RWPE2 (cell line): ENCODE results near the gene MBOAT1.

Source experiments
- ATAC-seq: fragments of 200-7000 bp; cut with Tn5 transposase; 3 replicates; pipeline ENCODE4 v1.9.1; 2021; ENCODE audit warnings: low read depth
- DNase-seq: peaks from one replicate; pipeline ENCODE4 v3.0.0-alpha.2; 2020; ENCODE audit warnings: low spot score
- H3K27ac ChIP-seq: fragments of 450-650 bp; 2 replicates; pipeline ENCODE4 v1.5.1; 2017; ENCODE audit warnings: mild to moderate bottlenecking; ENCODE audit not compliant: poor library complexity, severe bottlenecking
- H3K27me3 ChIP-seq: fragments of 250-450 bp; sonication (Bioruptor Pico); 2 replicates; pipeline ENCODE4 v1.5.1; 2021; ENCODE audit warnings: mild to moderate bottlenecking, moderate library complexity; ENCODE audit not compliant: insufficient read depth, poor library complexity, severe bottlenecking
- H3K36me3 ChIP-seq: fragments of 250-450 bp; sonication (Bioruptor Pico); 2 replicates; pipeline ENCODE4 v1.5.1; 2020; ENCODE audit warnings: low read depth, mild to moderate bottlenecking, moderate library complexity
- H3K4me1 ChIP-seq: fragments of 250-450 bp; sonication (Bioruptor Pico); 2 replicates; pipeline ENCODE4 v1.5.1; 2021; ENCODE audit warnings: mild to moderate bottlenecking, moderate library complexity; ENCODE audit not compliant: insufficient read depth, poor library complexity, severe bottlenecking
- H3K4me3 ChIP-seq: fragments of 250-450 bp; sonication (Bioruptor Pico); 2 replicates; pipeline ENCODE4 v1.5.1; 2021; ENCODE audit warnings: mild to moderate bottlenecking, moderate library complexity; ENCODE audit not compliant: severe bottlenecking
- H3K9me3 ChIP-seq: fragments of 250-450 bp; sonication (Bioruptor Pico); 2 replicates; pipeline ENCODE4 v1.5.1; 2021; ENCODE audit warnings: mild to moderate bottlenecking, moderate library complexity; ENCODE audit not compliant: severe bottlenecking
- CTCF ChIP-seq: fragments of 450-650 bp; IDR thresholded peaks from one replicate; pipeline ENCODE4 v1.5.1; 2017; ENCODE audit warnings: mild to moderate bottlenecking, moderate library complexity; ENCODE audit not compliant: poor library complexity, severe bottlenecking

The MBOAT1 gene

GRCh38 chr6:20200761-20201630 is 11.3 kb downstream of the MBOAT1 start:
- no peak for TF ChIP-seq CTCF
- ATAC-seq (no peak), DNase-seq (no peak)
- H3K27me3 ChIP-seq = no peaks in the 10 kb centered on the region
- peak overlapping the region; percentile 32 for H3K27ac ChIP-seq
- H3K36me3 ChIP-seq = no peaks in the 10 kb centered on the region
- peaks cover 35% of the 10 kb centered on the region for H3K4me1 ChIP-seq
- H3K4me3 ChIP-seq = no peak overlapping the region
- no peaks in the 10 kb centered on the region for H3K9me3 ChIP-seq

GRCh38 chr6:20198775-20199174 is 13.5 kb downstream of the MBOAT1 start:
- H3K27me3 ChIP-seq = no peaks in the 10 kb centered on the region
- no peak for ATAC-seq
- H3K27ac ChIP-seq = no peak overlapping the region
- DNase-seq = no peak
- TF ChIP-seq CTCF = no peak
- no peak overlapping the region for H3K4me3 ChIP-seq
- no peaks in the 10 kb centered on the region for H3K9me3 ChIP-seq
- H3K4me1 ChIP-seq = peaks cover 28% of the 10 kb centered on the region
- no peaks in the 10 kb centered on the region for H3K36me3 ChIP-seq

GRCh38 chr6:20198156-20198774 is 14.0 kb downstream of the MBOAT1 start:
- no peaks in the 10 kb centered on the region for H3K36me3 ChIP-seq
- TF ChIP-seq CTCF = no peak
- no peak overlapping the region for H3K4me3 ChIP-seq
- ATAC-seq (no peak), DNase-seq (no peak)
- no peaks in the 10 kb centered on the region for H3K9me3 ChIP-seq
- no peaks in the 10 kb centered on the region for H3K27me3 ChIP-seq
- H3K27ac ChIP-seq = no peak overlapping the region
- H3K4me1 ChIP-seq = peaks cover 23% of the 10 kb centered on the region

- no peak for ATAC-seq
- no peak overlapping the region for H3K27ac ChIP-seq
Observed at GRCh38 chr6:20197251-20197650, 15.0 kb downstream of the MBOAT1 start.

More at GRCh38 chr6:20197251-20197650, 15.0 kb downstream of the MBOAT1 start:
- Histone ChIP-seq H3K4me1 (peaks cover 13% of the 10 kb centered on the region), H3K27me3 (no peaks in the 10 kb centered on the region), H3K4me3 (no peak overlapping the region), H3K9me3 (no peaks in the 10 kb centered on the region), H3K36me3 (no peaks in the 10 kb centered on the region)
- DNase-seq = no peak
- TF ChIP-seq CTCF = no peak
